HepG2 (cell line): ENCODE results near the gene NXN. TPM values are rescaled to one million over a fixed set of nuclear protein-coding genes. Genes with fewer than 3 reads are reported as not detected.
A peak's percentile ranks its signal among the peaks of the same experiment; 100 is the strongest.

ENCODE experiments used
- BCLAF1 ChIP-seq: fragments of 450-650 bp; IDR thresholded peaks from 2 replicates; pipeline ENCODE4 v1.6.1; 2017; ENCODE audit warnings: mild to moderate bottlenecking
- GABPB1 ChIP-seq: IDR thresholded peaks from 2 replicates; pipeline ENCODE4 v1.6.1; 2016; ENCODE audit warnings: mild to moderate bottlenecking, missing genetic modification reagents, moderate library complexity, missing compliant biosample characterization
- KDM2A ChIP-seq: sonication (generic); formaldehyde crosslinking; IDR thresholded peaks from 2 replicates; pipeline ENCODE4 v1.4.0; 2020; ENCODE audit warnings: low read depth, missing genetic modification reagents, borderline replicate concordance
- RFX5 ChIP-seq: IDR thresholded peaks from 2 replicates; pipeline ENCODE4 v1.6.1; 2011; ENCODE audit warnings: low read depth, low read length, improper control_type of control experiment
- SMAD1 ChIP-seq: sonication (generic); formaldehyde crosslinking; IDR thresholded peaks from 2 replicates; pipeline ENCODE4 v1.4.0; 2020; ENCODE audit warnings: missing genetic modification reagents, low read depth, mild to moderate bottlenecking, borderline replicate concordance
- SP140L ChIP-seq: sonication (generic); formaldehyde crosslinking; IDR thresholded peaks from 2 replicates; pipeline ENCODE4 v1.4.0; 2020; ENCODE audit warnings: missing genetic modification reagents, borderline replicate concordance
- ZFP1 ChIP-seq: IDR thresholded peaks from 2 replicates; pipeline ENCODE4 v1.6.1; 2016
- ZFP36L1 ChIP-seq: sonication (generic); formaldehyde crosslinking; IDR thresholded peaks from 2 replicates; pipeline ENCODE4 v1.8.0; 2022; ENCODE audit warnings: mild to moderate bottlenecking, missing genetic modification reagents, moderate library complexity
- ZNF124 ChIP-seq: sonication (generic); formaldehyde crosslinking; IDR thresholded peaks from 2 replicates; pipeline ENCODE4 v1.4.0; 2020; ENCODE audit warnings: missing genetic modification reagents
- ZNF343 ChIP-seq: sonication (generic); formaldehyde crosslinking; IDR thresholded peaks from 2 replicates; pipeline ENCODE4 v1.4.0; 2020; ENCODE audit warnings: mild to moderate bottlenecking, missing genetic modification reagents
- ZNF687 ChIP-seq: sonication (generic); formaldehyde crosslinking; IDR thresholded peaks from 2 replicates; pipeline ENCODE4 v1.5.1; 2020; ENCODE audit warnings: mild to moderate bottlenecking, missing genetic modification reagents, moderate library complexity
- ZNF724P ChIP-seq: sonication (generic); formaldehyde crosslinking; IDR thresholded peaks from 2 replicates; pipeline ENCODE4 v1.8.0; 2022; ENCODE audit warnings: missing genetic modification reagents, borderline replicate concordance
- ZNF792 ChIP-seq: IDR thresholded peaks from 2 replicates; pipeline ENCODE4 v1.6.1; 2016
- ZSCAN31 ChIP-seq: sonication (generic); formaldehyde crosslinking; IDR thresholded peaks from 2 replicates; pipeline ENCODE4 v1.5.0; 2020; ENCODE audit warnings: low read depth, mild to moderate bottlenecking, missing genetic modification reagents
- polyA plus RNA-seq, 8 experiments: library from polyadenylated mRNA; depleted of rRNA in 3 of 8; stranded (reverse) in 7 of 8; unstranded in 1 of 8; fragments of >200 nt; fragmentation: Illumina TruSeq in 4 of 8; extraction: Trizol in 4 of 8; gene quantifications; 2 replicates each; pipeline versions ENCODE4 v1.2.1 to v1.2.3, GENCODE V29; 2011 to 2016; ENCODE audit warnings: low read depth in 4 of 8, missing spikeins in 1 of 8, mixed read lengths in 1 of 8; ENCODE audit not compliant: insufficient read depth in 1 of 8
- total RNA-seq, 5 experiments: library from RNA; depleted of rRNA; stranded (reverse); fragments of >200 nt; fragmentation: Illumina TruSeq; extraction: Trizol; gene quantifications; 2 replicates each; pipeline ENCODE4 v1.2.3, GENCODE V29; 2016; ENCODE audit warnings: low read depth in 1 of 5
- TF ChIP-seq, protein P1 (sequence below): sonication (generic); formaldehyde crosslinking; IDR thresholded peaks from 2 replicates; pipeline ENCODE4 v1.4.0; 2020; ENCODE audit warnings: missing genetic modification reagents; ENCODE audit errors: not compliant biosample characterization
- TF ChIP-seq, protein P2 (sequence below): sonication (generic); formaldehyde crosslinking; IDR thresholded peaks from 2 replicates; pipeline ENCODE4 v1.5.0; 2020; ENCODE audit warnings: mild to moderate bottlenecking, missing genetic modification reagents, borderline replicate concordance

NXN gene
- total and polyA plus RNA-seq, 2 of the 13 experiments (the other 11 are each of a cell fraction or from before 2014, with no cell fraction given) = 22.2 to 24.3 TPM

DNA sequence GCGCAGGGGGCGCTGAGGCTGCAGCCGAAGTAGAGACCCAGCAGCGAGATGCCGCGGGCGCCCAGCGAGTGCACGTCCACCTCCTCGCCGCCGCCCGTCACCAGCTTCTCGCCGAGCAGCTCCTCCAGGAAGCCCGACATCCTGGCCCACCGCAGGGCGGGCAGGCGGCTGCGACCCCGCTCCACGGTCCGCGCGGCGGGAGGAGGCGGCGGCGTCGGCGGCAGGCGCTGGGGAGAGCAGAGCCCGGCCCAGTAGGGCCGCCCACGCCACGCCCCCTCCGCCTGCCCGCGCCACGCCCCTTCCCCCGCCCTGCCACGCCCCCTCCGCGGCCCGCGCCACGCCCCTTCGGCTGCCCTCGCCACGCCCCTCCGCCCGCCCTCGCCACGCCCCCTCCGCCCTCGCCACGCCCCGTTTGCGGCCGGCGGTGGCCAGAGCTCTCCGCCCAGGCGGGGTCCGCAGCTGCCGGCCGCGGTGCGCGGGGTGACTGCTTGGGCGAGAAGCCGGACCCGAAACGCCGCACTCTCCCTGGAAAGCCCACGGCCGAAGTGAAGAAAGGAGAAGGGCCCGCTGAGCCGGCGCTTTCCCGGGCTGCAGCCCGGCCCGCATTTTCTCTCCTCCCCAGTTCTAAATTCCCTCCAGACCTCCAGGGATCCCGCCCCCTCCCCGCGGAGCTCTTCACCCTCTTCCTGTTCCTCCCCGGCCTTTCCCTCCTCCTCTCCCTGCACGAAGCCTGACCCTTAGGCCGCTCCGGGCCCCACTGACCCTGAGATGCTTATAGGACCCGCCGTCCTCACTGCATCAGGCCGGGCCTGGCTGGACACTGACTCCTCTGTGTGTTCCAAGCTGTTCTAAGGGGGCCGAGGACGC is at the start of gene NXN (continued):
- TF ChIP-seq ZNF724P (CRISPR knock-in tag) (peak; percentile 33; the same call in 1 of the 2 replicates), ZSCAN31 (CRISPR knock-in tag) (peak; percentile 59; the same call in 1 of the 2 replicates), SP140L (no peak), SMAD1 (CRISPR knock-in tag) (no peak), ZFP1 (no peak), ZNF687 (peak; percentile 58), KDM2A (peak; percentile 34; the same call in 1 of the 2 replicates), ZNF792 (CRISPR knock-in tag) (no peak), GABPB1 (CRISPR knock-in tag) (peak; percentile 36; the same call in 1 of the 2 replicates), BCLAF1 (no peak), ZFP36L1 (CRISPR knock-in tag) (no peak), ZNF343 (CRISPR knock-in tag) (no peak), RFX5 (no peak), ZNF124 (no peak)
- TF ChIP-seq, protein P1, sequence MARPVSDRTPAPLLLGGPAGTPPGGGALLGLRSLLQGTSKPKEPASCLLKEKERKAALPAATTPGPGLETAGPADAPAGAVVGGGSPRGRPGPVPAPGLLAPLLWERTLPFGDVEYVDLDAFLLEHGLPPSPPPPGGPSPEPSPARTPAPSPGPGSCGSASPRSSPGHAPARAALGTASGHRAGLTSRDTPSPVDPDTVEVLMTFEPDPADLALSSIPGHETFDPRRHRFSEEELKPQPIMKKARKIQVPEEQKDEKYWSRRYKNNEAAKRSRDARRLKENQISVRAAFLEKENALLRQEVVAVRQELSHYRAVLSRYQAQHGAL (CRISPR knock-in tag) = no peak
- TF ChIP-seq, protein P2, sequence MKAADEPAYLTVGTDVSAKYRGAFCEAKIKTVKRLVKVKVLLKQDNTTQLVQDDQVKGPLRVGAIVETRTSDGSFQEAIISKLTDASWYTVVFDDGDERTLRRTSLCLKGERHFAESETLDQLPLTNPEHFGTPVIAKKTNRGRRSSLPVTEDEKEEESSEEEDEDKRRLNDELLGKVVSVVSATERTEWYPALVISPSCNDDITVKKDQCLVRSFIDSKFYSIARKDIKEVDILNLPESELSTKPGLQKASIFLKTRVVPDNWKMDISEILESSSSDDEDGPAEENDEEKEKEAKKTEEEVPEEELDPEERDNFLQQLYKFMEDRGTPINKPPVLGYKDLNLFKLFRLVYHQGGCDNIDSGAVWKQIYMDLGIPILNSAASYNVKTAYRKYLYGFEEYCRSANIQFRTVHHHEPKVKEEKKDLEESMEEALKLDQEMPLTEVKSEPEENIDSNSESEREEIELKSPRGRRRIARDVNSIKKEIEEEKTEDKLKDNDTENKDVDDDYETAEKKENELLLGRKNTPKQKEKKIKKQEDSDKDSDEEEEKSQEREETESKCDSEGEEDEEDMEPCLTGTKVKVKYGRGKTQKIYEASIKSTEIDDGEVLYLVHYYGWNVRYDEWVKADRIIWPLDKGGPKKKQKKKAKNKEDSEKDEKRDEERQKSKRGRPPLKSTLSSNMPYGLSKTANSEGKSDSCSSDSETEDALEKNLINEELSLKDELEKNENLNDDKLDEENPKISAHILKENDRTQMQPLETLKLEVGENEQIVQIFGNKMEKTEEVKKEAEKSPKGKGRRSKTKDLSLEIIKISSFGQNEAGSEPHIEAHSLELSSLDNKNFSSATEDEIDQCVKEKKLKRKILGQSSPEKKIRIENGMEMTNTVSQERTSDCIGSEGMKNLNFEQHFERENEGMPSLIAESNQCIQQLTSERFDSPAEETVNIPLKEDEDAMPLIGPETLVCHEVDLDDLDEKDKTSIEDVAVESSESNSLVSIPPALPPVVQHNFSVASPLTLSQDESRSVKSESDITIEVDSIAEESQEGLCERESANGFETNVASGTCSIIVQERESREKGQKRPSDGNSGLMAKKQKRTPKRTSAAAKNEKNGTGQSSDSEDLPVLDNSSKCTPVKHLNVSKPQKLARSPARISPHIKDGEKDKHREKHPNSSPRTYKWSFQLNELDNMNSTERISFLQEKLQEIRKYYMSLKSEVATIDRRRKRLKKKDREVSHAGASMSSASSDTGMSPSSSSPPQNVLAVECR = peak; percentile 50; the same call in 1 of the 2 replicates
